ENCODE data around the gene TRDN.

TRDN gene

GRCh38 chr6:123189816-123190215 is 446.9 kb downstream of the TRDN start:
- Histone ChIP-seq H3K27ac (ENCODE audit: low read depth, low read length, poor library complexity, severe bottlenecking) (no peak overlapping the region), H4K20me1 (ENCODE audit: insufficient read depth, low read length) (no peaks in the 10 kb centered on the region), H3F3A (ENCODE audit: insufficient read depth, low read length) (no peaks in the 10 kb centered on the region), H2AFZ (ENCODE audit: low read length) (no peak overlapping the region), H3K9me2 (ENCODE audit: low read depth, low read length) (no peaks in the 10 kb centered on the region), H3K79me2 (ENCODE audit: insufficient read depth, low read length) (no peaks in the 10 kb centered on the region), H3K36me3 (ENCODE audit: insufficient read depth, low read length) (no peaks in the 10 kb centered on the region), H3K9ac (ENCODE audit: low read length) (no peak overlapping the region), H3K27me3 (ENCODE audit: insufficient read depth, low read length) (no peaks in the 10 kb centered on the region), H3K4me2 (ENCODE audit: low read length) (no peak overlapping the region), H3K4me3 (ENCODE audit: low read depth, low read length, poor library complexity, severe bottlenecking) (no peak overlapping the region), H3K4me1 (ENCODE audit: insufficient read depth, low read length, severe bottlenecking) (no peaks in the 10 kb centered on the region), H3K9me3 (ENCODE audit: low read length) (no peaks in the 10 kb centered on the region)
- no peak for TF ChIP-seq CTCF (IDR thresholded peaks at IDR 0.05; ENCODE audit: low read length)
- TF ChIP-seq EZH2 (IDR thresholded peaks at IDR 0.05; ENCODE audit: borderline replicate concordance, low read length) = no peak

- no peaks in the 10 kb centered on the region for H3K9me2 ChIP-seq (ENCODE audit: low read depth, low read length)
- no peaks in the 10 kb centered on the region for H3K4me1 ChIP-seq (ENCODE audit: insufficient read depth, low read length, severe bottlenecking)
- no peak overlapping the region for H2AFZ ChIP-seq (ENCODE audit: low read length)
- H3K4me2 ChIP-seq (ENCODE audit: low read length) = no peak overlapping the region
- no peak overlapping the region for H3K9ac ChIP-seq (ENCODE audit: low read length)
- H4K20me1 ChIP-seq (ENCODE audit: insufficient read depth, low read length) = no peaks in the 10 kb centered on the region
- H3F3A ChIP-seq (ENCODE audit: insufficient read depth, low read length) = no peaks in the 10 kb centered on the region
- H3K79me2 ChIP-seq (ENCODE audit: insufficient read depth, low read length) = no peaks in the 10 kb centered on the region
- H3K36me3 ChIP-seq (ENCODE audit: insufficient read depth, low read length) = no peaks in the 10 kb centered on the region
- H3K27me3 ChIP-seq (ENCODE audit: insufficient read depth, low read length) = no peaks in the 10 kb centered on the region
- no peak overlapping the region for H3K27ac ChIP-seq (ENCODE audit: low read depth, low read length, poor library complexity, severe bottlenecking)
- no peak overlapping the region for H3K4me3 ChIP-seq (ENCODE audit: low read depth, low read length, poor library complexity, severe bottlenecking)
- TF ChIP-seq EZH2 (IDR thresholded peaks at IDR 0.05; ENCODE audit: borderline replicate concordance, low read length) = no peak
- no peak for TF ChIP-seq CTCF (IDR thresholded peaks at IDR 0.05; ENCODE audit: low read length)
- H3K9me3 ChIP-seq (ENCODE audit: low read length) = no peaks in the 10 kb centered on the region
These were observed 453.8 kb downstream of the TRDN start for GRCh38 chr6:123182998-123183397.

- Histone ChIP-seq H4K20me1 (ENCODE audit: insufficient read depth, low read length) (no peaks in the 10 kb centered on the region), H3K9me2 (ENCODE audit: low read depth, low read length) (no peaks in the 10 kb centered on the region)
- TF ChIP-seq EZH2 (IDR thresholded peaks at IDR 0.05; ENCODE audit: borderline replicate concordance, low read length) (no peak), CTCF (IDR thresholded peaks at IDR 0.05; ENCODE audit: low read length) (no peak)
These were observed 460.0 kb downstream of the TRDN start for GRCh38 chr6:123176706-123177105.

More at GRCh38 chr6:123176706-123177105, 460.0 kb downstream of the TRDN start:
- no peaks in the 10 kb centered on the region for H3F3A ChIP-seq (ENCODE audit: insufficient read depth, low read length)
- no peaks in the 10 kb centered on the region for H3K9me3 ChIP-seq (ENCODE audit: low read length)
- H3K79me2 ChIP-seq (ENCODE audit: insufficient read depth, low read length) = no peaks in the 10 kb centered on the region
- no peak overlapping the region for H3K27ac ChIP-seq (ENCODE audit: low read depth, low read length, poor library complexity, severe bottlenecking)
- no peaks in the 10 kb centered on the region for H3K4me1 ChIP-seq (ENCODE audit: insufficient read depth, low read length, severe bottlenecking)
- H3K36me3 ChIP-seq (ENCODE audit: insufficient read depth, low read length) = no peaks in the 10 kb centered on the region
- no peaks in the 10 kb centered on the region for H3K27me3 ChIP-seq (ENCODE audit: insufficient read depth, low read length)
- no peak overlapping the region for H2AFZ ChIP-seq (ENCODE audit: low read length)
- H3K4me2 ChIP-seq (ENCODE audit: low read length) = no peak overlapping the region
- no peak overlapping the region for H3K9ac ChIP-seq (ENCODE audit: low read length)
- H3K4me3 ChIP-seq (ENCODE audit: low read depth, low read length, poor library complexity, severe bottlenecking) = no peak overlapping the region
